H1 (cell line): Measurements from ENCODE around the gene IFT122. TPM values are rescaled to one million over a fixed set of nuclear protein-coding genes. Genes with fewer than 3 reads are reported as not detected.

ENCODE experiments used
- MAFK ChIP-seq: IDR thresholded peaks from 2 replicates; pipeline ENCODE4 v1.6.1; 2012; ENCODE audit warnings: low read depth, mild to moderate bottlenecking, improper control_type of control experiment, low read length
- NRF1 ChIP-seq: IDR thresholded peaks from 2 replicates; pipeline ENCODE4 v1.6.1; 2011; ENCODE audit warnings: mild to moderate bottlenecking, low read depth, low read length, improper control_type of control experiment
- RFX5 ChIP-seq: IDR thresholded peaks from 2 replicates; pipeline ENCODE4 v1.6.1; 2011; ENCODE audit warnings: low read depth, low read length, improper control_type of control experiment, borderline replicate concordance
- TBP ChIP-seq: IDR thresholded peaks from 2 replicates; pipeline ENCODE4 v1.6.1; 2011; ENCODE audit warnings: low read depth, low read length, improper control_type of control experiment
- TCF12 ChIP-seq: IDR thresholded peaks from 2 replicates; pipeline ENCODE4 v1.6.1; 2011; ENCODE audit warnings: low read depth, mild to moderate bottlenecking, low read length
- TEAD4 ChIP-seq: IDR thresholded peaks from 2 replicates; pipeline ENCODE4 v1.6.1; 2012; ENCODE audit warnings: low read depth, low read length, inconsistent platforms, mixed read lengths
- polyA plus RNA-seq, 7 experiments: library from polyadenylated mRNA; depleted of rRNA in 3 of 7; stranded (reverse) in 5 of 7; unstranded in 2 of 7; fragments of >200 nt in 5 of 7; fragments of 200-250 nt in 2 of 7; gene quantifications; 1 replicate in 5 of 7; 2 replicates in 1 of 7; 4 replicates in 1 of 7; pipeline versions ENCODE4 v1.2.1 to v1.2.3, GENCODE V29; 2011 to 2013; ENCODE audit warnings: missing spikeins in 2 of 7, mixed read lengths in 2 of 7
- total RNA-seq: library from RNA; stranded (reverse); fragmentation: NEBNext Ultra II Directional; extraction: Animal tissue kit (Norgen Biotek cat#: 25700); gene quantifications from 2 replicates; pipeline ENCODE4 v1.2.1, GENCODE V29; 2021
- TF ChIP-seq, protein P1 (sequence below): fragments of 300-600 bp; sonication (generic); IDR thresholded peaks from 2 replicates; pipeline ENCODE4 v1.7.1; 2012; ENCODE audit warnings: low read length, moderate library complexity, mild to moderate bottlenecking, inconsistent platforms; ENCODE audit not compliant: insufficient replicate concordance
- TF ChIP-seq, protein P2 (sequence below): IDR thresholded peaks from 2 replicates; pipeline ENCODE4 v1.6.1; 2011; ENCODE audit warnings: low read length, improper control_type of control experiment

IFT122 gene
- total and polyA plus RNA-seq, 2 of the 8 experiments (the other 6 are each of a cell fraction or from before 2014, with no cell fraction given) = 23.7 to 25.1 TPM

DNA sequence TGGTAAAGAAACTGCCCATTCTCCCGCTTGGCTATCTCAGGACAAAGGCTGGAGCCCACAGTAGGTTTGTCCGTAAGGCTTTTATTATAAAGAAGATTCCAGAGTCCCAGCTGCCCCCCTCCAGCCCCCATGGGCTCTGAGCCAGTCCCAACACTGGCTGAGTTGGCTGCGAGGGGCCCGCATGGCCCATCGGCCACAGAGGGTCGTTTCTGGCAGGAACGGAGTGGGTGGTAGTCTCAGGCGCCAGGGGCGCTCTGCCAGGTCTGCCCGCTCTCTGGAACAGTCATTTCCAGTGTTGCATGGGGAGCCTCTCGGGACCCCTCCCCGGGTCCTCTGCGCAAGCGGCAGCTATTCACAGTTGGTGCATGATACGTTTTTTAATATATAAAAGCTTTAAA is 115.1 kb downstream of the IFT122 start (continued):
- TF ChIP-seq, protein P1, sequence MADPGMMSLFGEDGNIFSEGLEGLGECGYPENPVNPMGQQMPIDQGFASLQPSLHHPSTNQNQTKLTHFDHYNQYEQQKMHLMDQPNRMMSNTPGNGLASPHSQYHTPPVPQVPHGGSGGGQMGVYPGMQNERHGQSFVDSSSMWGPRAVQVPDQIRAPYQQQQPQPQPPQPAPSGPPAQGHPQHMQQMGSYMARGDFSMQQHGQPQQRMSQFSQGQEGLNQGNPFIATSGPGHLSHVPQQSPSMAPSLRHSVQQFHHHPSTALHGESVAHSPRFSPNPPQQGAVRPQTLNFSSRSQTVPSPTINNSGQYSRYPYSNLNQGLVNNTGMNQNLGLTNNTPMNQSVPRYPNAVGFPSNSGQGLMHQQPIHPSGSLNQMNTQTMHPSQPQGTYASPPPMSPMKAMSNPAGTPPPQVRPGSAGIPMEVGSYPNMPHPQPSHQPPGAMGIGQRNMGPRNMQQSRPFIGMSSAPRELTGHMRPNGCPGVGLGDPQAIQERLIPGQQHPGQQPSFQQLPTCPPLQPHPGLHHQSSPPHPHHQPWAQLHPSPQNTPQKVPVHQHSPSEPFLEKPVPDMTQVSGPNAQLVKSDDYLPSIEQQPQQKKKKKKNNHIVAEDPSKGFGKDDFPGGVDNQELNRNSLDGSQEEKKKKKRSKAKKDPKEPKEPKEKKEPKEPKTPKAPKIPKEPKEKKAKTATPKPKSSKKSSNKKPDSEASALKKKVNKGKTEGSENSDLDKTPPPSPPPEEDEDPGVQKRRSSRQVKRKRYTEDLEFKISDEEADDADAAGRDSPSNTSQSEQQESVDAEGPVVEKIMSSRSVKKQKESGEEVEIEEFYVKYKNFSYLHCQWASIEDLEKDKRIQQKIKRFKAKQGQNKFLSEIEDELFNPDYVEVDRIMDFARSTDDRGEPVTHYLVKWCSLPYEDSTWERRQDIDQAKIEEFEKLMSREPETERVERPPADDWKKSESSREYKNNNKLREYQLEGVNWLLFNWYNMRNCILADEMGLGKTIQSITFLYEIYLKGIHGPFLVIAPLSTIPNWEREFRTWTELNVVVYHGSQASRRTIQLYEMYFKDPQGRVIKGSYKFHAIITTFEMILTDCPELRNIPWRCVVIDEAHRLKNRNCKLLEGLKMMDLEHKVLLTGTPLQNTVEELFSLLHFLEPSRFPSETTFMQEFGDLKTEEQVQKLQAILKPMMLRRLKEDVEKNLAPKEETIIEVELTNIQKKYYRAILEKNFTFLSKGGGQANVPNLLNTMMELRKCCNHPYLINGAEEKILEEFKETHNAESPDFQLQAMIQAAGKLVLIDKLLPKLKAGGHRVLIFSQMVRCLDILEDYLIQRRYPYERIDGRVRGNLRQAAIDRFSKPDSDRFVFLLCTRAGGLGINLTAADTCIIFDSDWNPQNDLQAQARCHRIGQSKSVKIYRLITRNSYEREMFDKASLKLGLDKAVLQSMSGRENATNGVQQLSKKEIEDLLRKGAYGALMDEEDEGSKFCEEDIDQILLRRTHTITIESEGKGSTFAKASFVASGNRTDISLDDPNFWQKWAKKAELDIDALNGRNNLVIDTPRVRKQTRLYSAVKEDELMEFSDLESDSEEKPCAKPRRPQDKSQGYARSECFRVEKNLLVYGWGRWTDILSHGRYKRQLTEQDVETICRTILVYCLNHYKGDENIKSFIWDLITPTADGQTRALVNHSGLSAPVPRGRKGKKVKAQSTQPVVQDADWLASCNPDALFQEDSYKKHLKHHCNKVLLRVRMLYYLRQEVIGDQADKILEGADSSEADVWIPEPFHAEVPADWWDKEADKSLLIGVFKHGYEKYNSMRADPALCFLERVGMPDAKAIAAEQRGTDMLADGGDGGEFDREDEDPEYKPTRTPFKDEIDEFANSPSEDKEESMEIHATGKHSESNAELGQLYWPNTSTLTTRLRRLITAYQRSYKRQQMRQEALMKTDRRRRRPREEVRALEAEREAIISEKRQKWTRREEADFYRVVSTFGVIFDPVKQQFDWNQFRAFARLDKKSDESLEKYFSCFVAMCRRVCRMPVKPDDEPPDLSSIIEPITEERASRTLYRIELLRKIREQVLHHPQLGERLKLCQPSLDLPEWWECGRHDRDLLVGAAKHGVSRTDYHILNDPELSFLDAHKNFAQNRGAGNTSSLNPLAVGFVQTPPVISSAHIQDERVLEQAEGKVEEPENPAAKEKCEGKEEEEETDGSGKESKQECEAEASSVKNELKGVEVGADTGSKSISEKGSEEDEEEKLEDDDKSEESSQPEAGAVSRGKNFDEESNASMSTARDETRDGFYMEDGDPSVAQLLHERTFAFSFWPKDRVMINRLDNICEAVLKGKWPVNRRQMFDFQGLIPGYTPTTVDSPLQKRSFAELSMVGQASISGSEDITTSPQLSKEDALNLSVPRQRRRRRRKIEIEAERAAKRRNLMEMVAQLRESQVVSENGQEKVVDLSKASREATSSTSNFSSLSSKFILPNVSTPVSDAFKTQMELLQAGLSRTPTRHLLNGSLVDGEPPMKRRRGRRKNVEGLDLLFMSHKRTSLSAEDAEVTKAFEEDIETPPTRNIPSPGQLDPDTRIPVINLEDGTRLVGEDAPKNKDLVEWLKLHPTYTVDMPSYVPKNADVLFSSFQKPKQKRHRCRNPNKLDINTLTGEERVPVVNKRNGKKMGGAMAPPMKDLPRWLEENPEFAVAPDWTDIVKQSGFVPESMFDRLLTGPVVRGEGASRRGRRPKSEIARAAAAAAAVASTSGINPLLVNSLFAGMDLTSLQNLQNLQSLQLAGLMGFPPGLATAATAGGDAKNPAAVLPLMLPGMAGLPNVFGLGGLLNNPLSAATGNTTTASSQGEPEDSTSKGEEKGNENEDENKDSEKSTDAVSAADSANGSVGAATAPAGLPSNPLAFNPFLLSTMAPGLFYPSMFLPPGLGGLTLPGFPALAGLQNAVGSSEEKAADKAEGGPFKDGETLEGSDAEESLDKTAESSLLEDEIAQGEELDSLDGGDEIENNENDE = no peak
- TF ChIP-seq TEAD4 = no peak
- no peak for TF ChIP-seq MAFK
- TF ChIP-seq, protein P2, sequence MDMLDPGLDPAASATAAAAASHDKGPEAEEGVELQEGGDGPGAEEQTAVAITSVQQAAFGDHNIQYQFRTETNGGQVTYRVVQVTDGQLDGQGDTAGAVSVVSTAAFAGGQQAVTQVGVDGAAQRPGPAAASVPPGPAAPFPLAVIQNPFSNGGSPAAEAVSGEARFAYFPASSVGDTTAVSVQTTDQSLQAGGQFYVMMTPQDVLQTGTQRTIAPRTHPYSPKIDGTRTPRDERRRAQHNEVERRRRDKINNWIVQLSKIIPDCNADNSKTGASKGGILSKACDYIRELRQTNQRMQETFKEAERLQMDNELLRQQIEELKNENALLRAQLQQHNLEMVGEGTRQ = no peak
- no peak for TF ChIP-seq TCF12
- TF ChIP-seq TBP = no peak
- no peak for TF ChIP-seq NRF1
- no peak for TF ChIP-seq RFX5
